Measurements from ENCODE around the gene MAP2K5.

The MAP2K5 gene

GRCh38 chr15:67680641-67681040 is 138.1 kb downstream of the MAP2K5 start:
- TF ChIP-seq CTCF (IDR thresholded peaks at IDR 0.05; ENCODE audit: insufficient read depth, missing control alignments), result no peak
- FAIRE-seq (peak; percentile 74), DNase-seq (ENCODE audit: insufficient read length, low spot score) (no peak)

DNA sequence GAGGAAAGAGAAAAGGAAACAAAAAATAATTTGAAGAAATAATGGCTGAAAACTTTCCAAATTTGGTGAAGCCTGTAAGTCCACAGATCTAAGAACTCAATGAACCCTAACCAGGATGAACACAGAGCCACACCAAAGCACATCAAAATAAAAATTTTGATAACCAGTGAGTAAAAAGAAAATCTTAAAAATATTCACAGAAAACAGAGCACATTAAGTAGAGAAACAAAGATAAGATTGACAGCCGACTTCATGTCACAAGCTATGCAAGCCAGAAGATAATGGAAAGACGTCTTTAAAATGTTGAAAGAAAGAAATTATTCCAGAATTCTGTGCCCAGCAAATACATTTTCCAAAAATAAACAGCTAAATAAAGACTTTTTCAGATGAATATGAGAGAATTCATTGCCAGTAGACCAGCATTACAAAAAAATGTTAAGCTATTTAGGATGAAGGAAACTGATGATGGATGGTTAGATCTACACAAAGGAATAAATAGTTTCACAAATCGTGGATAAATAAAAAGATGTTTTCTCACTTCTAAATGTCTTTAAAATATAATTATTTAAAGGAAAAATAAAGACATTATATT is 142.6 kb downstream of the MAP2K5 start:
- FAIRE-seq, result no peak
- no peak for DNase-seq (ENCODE audit: insufficient read length, low spot score)
- no peak for TF ChIP-seq CTCF (IDR thresholded peaks at IDR 0.05; ENCODE audit: insufficient read depth, missing control alignments)

DNA sequence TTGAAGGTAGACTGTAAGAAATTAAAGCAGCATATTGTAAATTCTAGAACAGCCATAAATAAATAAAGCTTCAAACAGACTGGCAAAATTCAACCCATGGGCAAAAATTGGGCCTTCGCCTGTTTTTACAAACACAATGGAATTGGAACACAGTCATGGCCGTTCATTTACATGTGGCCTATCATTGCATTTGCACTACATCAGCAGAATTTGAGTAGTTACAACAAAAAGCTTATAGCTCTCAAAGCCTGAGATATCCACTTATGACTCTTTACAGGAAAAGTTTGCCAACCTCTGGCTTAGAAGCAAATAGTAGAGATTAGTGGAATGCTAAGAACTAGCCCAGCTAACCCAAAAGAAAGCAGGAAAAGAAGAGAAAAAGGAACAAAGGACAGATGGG is 143.2 kb downstream of the MAP2K5 start:
- no peak for DNase-seq (ENCODE audit: insufficient read length, low spot score)
- no peak for TF ChIP-seq CTCF (IDR thresholded peaks at IDR 0.05; ENCODE audit: insufficient read depth, missing control alignments)
- no peak for FAIRE-seq

GRCh38 chr15:67690936-67691335 is 148.4 kb downstream of the MAP2K5 start:
- TF ChIP-seq CTCF (IDR thresholded peaks at IDR 0.05; ENCODE audit: insufficient read depth, missing control alignments), result no peak
- FAIRE-seq, result no peak
- no peak for DNase-seq (ENCODE audit: insufficient read length, low spot score)

GRCh38 chr15:67691450-67691849 is 148.9 kb downstream of the MAP2K5 start:
- no peak for DNase-seq (ENCODE audit: insufficient read length, low spot score)
- TF ChIP-seq CTCF (IDR thresholded peaks at IDR 0.05; ENCODE audit: insufficient read depth, missing control alignments), result no peak
- no peak for FAIRE-seq

DNA sequence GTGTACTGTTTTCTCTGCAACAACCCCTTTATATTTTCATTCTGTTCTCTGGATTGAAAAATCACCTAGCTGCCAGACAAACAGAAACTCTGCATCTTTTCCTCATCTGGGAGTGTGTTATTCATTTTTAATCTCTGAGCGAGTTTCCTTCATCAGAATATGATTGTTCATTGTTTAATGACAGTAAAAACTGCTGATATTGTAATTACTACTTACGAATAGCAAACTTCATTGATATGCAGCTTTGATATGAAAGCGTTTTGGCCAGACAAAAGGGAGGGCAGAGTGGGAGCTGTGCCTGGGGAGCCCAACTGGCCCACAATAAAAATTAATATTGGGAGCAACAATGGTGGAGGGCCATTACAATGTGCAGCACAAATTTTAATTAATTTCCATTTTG is 150.1 kb downstream of the MAP2K5 start:
- DNase-seq (ENCODE audit: insufficient read length, low spot score) (no peak), FAIRE-seq (no peak)
- no peak for TF ChIP-seq CTCF (IDR thresholded peaks at IDR 0.05; ENCODE audit: insufficient read depth, missing control alignments)

GRCh38 chr15:67696087-67696486 is 153.6 kb downstream of the MAP2K5 start:
- TF ChIP-seq CTCF (IDR thresholded peaks at IDR 0.05; ENCODE audit: insufficient read depth, missing control alignments), result no peak
- no peak for DNase-seq (ENCODE audit: insufficient read length, low spot score)
- FAIRE-seq, result no peak
